Measurements from ENCODE around the gene GPATCH2L. TPM values are rescaled to one million over a fixed set of nuclear protein-coding genes. Genes with fewer than 3 reads are reported as not detected.

GPATCH2L gene
- total RNA-seq, 4 donors from 2014 or later: 27.1 to 70.4 (median 56.1) TPM

- peaks cover 0 to 80% (median 0%) of the 10 kb centered on the region in 3 donors for H3K36me3 ChIP-seq
- H3K27ac ChIP-seq: no peak overlapping the region
- no peak for TF ChIP-seq CTCF (IDR thresholded peaks at IDR 0.05)
- no peak for TF ChIP-seq POLR2A (IDR thresholded peaks at IDR 0.05)
- no peak for DNase-seq
- no peaks in the 10 kb centered on the region for H3K27me3 ChIP-seq
- no peaks in the 10 kb centered on the region for H3K9me3 ChIP-seq
- H3K4me1 ChIP-seq: no peaks in the 10 kb centered on the region
- H3K4me3 ChIP-seq: no peak overlapping the region
Observed at GRCh38 chr14:76193696-76194095, 42.0 kb downstream of the GPATCH2L start.

DNA sequence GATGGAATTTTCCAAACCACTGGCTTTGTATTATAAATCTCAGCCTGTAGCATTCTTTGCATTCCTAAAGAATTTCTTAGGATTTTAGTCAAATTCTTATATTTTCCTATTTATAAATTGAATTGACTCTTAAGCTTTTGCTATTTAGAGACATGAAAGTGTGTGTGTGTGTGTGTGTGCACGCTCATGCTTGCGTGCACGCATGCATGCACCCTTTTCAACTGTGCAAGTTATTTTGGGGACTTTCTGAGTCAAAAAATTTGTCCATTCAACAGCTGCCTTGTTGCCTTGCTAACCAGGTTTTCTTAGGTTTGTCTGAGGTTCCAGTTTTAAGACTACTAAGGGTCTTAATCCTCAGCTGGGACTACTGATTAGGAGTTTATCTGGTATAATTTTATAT is 42.6 kb downstream of the GPATCH2L start:
- TF ChIP-seq POLR2A (IDR thresholded peaks at IDR 0.05): no peak
- no peak for TF ChIP-seq CTCF (IDR thresholded peaks at IDR 0.05)
- Histone ChIP-seq H3K9me3 (no peaks in the 10 kb centered on the region), H3K4me3 (no peak overlapping the region), H3K36me3 (peaks cover 0 to 85% (median 0%) of the 10 kb centered on the region in 3 donors), H3K4me1 (no peaks in the 10 kb centered on the region), H3K27ac (no peak overlapping the region), H3K27me3 (no peaks in the 10 kb centered on the region)
- no peak for DNase-seq

DNA sequence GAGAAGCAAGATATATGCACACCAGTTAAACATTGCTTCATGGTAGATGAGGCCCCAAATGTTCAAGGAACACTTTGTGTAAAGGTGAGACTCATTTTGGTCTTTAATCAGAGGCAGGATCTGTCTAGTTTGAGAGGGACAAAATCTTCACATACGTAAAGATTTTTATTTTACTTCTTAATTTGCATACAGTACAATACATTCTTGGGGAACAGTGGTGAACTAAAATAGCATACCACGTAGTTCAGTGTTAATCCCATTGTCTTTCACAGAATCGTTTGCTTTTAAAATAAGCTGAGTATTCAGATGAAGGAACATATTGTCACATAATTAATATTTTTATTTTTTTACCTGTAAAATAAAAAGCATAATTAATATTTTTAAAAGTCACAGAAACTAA is 43.3 kb downstream of the GPATCH2L start:
- Histone ChIP-seq H3K9me3 (no peaks in the 10 kb centered on the region), H3K36me3 (peaks cover 0 to 86% (median 0%) of the 10 kb centered on the region in 3 donors), H3K4me1 (no peaks in the 10 kb centered on the region), H3K4me3 (no peak overlapping the region), H3K27me3 (no peaks in the 10 kb centered on the region), H3K27ac (no peak overlapping the region)
- TF ChIP-seq CTCF (IDR thresholded peaks at IDR 0.05) (no peak), POLR2A (IDR thresholded peaks at IDR 0.05) (no peak)
- no peak for DNase-seq

- TF ChIP-seq CTCF (IDR thresholded peaks at IDR 0.05): no peak
- no peak for TF ChIP-seq POLR2A (IDR thresholded peaks at IDR 0.05)
- H3K4me1 ChIP-seq: no peaks in the 10 kb centered on the region
- H3K27ac ChIP-seq: no peak overlapping the region
- H3K4me3 ChIP-seq: no peak overlapping the region
- no peak for DNase-seq
- no peaks in the 10 kb centered on the region for H3K9me3 ChIP-seq
- H3K36me3 ChIP-seq: peaks cover 0 to 85% (median 0%) of the 10 kb centered on the region in 3 donors
- no peaks in the 10 kb centered on the region for H3K27me3 ChIP-seq
Observed at GRCh38 chr14:76196980-76197695, 45.4 kb downstream of the GPATCH2L start.

GRCh38 chr14:76201162-76201561 is 49.4 kb downstream of the GPATCH2L start:
- Histone ChIP-seq H3K4me3 (no peak overlapping the region), H3K27ac (no peak overlapping the region), H3K27me3 (no peaks in the 10 kb centered on the region), H3K4me1 (no peaks in the 10 kb centered on the region), H3K9me3 (no peaks in the 10 kb centered on the region), H3K36me3 (peaks cover 0 to 53% (median 0%) of the 10 kb centered on the region in 3 donors)
- DNase-seq: no peak
- TF ChIP-seq POLR2A (IDR thresholded peaks at IDR 0.05) (no peak), CTCF (IDR thresholded peaks at IDR 0.05) (no peak)

Data from Peyer's patch (tissue), 4 donors.